GM19395 (cell line): ENCODE measurements around the gene BCAR3.

Experiments used
- ATAC-seq: cut with Tn5 transposase; IDR thresholded peaks from one replicate; pipeline ENCODE4 v1.9.1; 2021; ENCODE audit warnings: mild to moderate bottlenecking, moderate library complexity; ENCODE audit not compliant: unreplicated experiment

The BCAR3 gene

GRCh38 chr1:93681101-93681988, at the start of gene BCAR3:
BCAR3 (minus strand) TSS chr1:93681837; CDS start chr1:93674930, 6,907 bp downstream.
- ATAC-seq: peak; percentile 52

- no peak for ATAC-seq
These were observed 49.0 kb upstream of the BCAR3 start for GRCh38 chr1:93730621-93731020.

GRCh38 chr1:93729906-93730305, 48.3 kb upstream of the BCAR3 start:
- ATAC-seq: no peak

GRCh38 chr1:93729502-93729901, 47.9 kb upstream of the BCAR3 start:
- peak; percentile 63 for ATAC-seq

- no peak for ATAC-seq
These were observed 47.0 kb upstream of the BCAR3 start for GRCh38 chr1:93728480-93729131.

GRCh38 chr1:93723733-93724270, 42.2 kb upstream of the BCAR3 start:
- ATAC-seq: no peak

GRCh38 chr1:93723110-93723509, 41.5 kb upstream of the BCAR3 start:
- no peak for ATAC-seq

GRCh38 chr1:93722081-93723031, 40.7 kb upstream of the BCAR3 start:
- ATAC-seq: no peak

GRCh38 chr1:93720956-93721626, 39.5 kb upstream of the BCAR3 start:
- ATAC-seq: no peak

- ATAC-seq: no peak
These were observed 36.0 kb upstream of the BCAR3 start for GRCh38 chr1:93717640-93718039.

- no peak for ATAC-seq
These were observed 35.3 kb upstream of the BCAR3 start for GRCh38 chr1:93716941-93717368.

- no peak for ATAC-seq
These were observed 34.5 kb upstream of the BCAR3 start for GRCh38 chr1:93716163-93716562.

- peak; percentile 62 for ATAC-seq
These were observed 34.0 kb upstream of the BCAR3 start for GRCh38 chr1:93715529-93716126.

GRCh38 chr1:93714356-93714755, 32.7 kb upstream of the BCAR3 start:
- no peak for ATAC-seq

GRCh38 chr1:93713341-93713740, 31.7 kb upstream of the BCAR3 start:
- no peak for ATAC-seq

GRCh38 chr1:93712741-93713140, 31.1 kb upstream of the BCAR3 start:
- ATAC-seq: no peak

GRCh38 chr1:93710499-93711453, 29.1 kb upstream of the BCAR3 start:
- ATAC-seq: no peak

GRCh38 chr1:93708734-93709481, 27.3 kb upstream of the BCAR3 start:
- no peak for ATAC-seq
